M059J (cell line): ENCODE measurements around the gene LOC128125822.

Experiments
- DNase-seq: peaks from one replicate; pipeline ENCODE4 v3.0.0-alpha.2; 2012; ENCODE audit warnings: low read depth

LOC128125822 gene

GRCh38 chr6:63556369-63556768, 15.9 kb upstream of the LOC128125822 start:
- no peak for DNase-seq

GRCh38 chr6:63558278-63558677, 14.0 kb upstream of the LOC128125822 start:
- no peak for DNase-seq

DNA sequence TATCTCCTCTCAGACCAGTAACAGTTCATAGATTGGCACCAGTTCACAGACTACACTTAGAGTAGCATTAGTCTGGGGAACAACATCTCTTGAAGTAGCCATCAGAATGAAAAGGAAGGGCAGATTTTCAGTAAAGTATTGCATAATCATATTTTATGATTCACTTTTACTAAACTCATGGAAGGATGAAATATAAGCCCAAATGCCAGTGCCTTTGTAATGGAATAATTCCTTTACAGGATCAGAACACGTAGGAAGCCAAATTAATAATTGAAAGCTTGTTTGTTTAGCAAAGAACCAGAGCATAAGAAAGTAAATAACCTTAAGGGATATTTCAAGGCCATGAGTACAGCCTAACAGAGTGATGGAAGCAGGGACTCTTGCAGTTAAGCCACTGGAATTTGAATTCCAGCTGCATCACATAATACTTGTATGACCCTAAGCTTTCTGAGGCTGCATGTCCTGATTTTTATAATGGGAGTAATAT, 11.4 kb upstream of the LOC128125822 start:
- DNase-seq = peak; percentile 20

GRCh38 chr6:63561288-63561687, 11.0 kb upstream of the LOC128125822 start:
- DNase-seq = no peak

- no peak for DNase-seq
Observed at GRCh38 chr6:63563235-63563634, 9.0 kb upstream of the LOC128125822 start.

GRCh38 chr6:63565058-63565726, 7.1 kb upstream of the LOC128125822 start:
- peak; percentile 30 for DNase-seq

GRCh38 chr6:63565727-63566596, 6.3 kb upstream of the LOC128125822 start:
- DNase-seq = peak; percentile 50

GRCh38 chr6:63567966-63568365, 4.3 kb upstream of the LOC128125822 start:
- no peak for DNase-seq

- DNase-seq = peak; percentile 90
Observed at GRCh38 chr6:63571361-63572043, 778 bp upstream of the LOC128125822 start.

- DNase-seq = no peak
Observed at GRCh38 chr6:63572747-63573075, 431 bp downstream of the LOC128125822 start.

DNA sequence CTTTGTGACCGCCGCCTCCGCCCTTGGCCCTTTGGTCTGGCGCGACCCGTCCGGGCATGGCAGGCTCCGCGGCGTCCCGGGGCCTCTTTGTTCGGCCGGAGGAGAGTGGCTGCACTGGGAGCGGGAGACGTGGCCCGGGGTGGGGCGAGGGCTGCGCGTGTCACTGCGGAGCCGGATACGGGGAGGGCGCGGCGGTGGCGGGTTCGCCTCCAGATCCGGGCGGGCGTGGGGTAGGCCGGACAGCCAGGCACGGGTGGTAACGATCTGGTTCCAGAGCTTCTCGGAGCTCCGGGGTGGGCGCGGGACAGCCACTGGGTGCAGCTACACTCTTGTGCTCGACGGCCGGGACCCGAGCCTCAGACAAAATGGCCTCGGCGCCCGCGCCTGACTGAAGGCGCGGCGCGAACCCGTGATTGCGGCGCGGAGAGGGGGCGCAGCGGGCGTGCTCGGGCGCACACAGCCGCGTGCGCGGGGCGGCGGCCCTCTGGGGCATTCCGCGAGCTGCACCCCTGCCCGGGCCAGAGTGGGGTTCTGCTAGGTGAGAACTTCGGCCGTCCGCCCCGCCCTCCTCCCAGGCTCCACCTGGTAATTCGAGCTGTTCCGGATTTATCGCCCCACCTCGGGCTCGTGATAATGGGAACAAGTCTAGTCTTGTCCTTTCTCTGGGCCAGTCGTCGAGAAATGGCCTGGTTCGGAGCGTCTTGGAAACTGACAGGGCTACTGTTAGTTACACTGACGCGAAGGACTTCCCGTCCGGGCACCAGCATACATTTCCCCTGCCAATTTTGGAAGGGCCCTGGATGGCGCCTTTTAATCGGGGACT, 1.0 kb downstream of the LOC128125822 start:
- DNase-seq = peak; percentile 82

DNA sequence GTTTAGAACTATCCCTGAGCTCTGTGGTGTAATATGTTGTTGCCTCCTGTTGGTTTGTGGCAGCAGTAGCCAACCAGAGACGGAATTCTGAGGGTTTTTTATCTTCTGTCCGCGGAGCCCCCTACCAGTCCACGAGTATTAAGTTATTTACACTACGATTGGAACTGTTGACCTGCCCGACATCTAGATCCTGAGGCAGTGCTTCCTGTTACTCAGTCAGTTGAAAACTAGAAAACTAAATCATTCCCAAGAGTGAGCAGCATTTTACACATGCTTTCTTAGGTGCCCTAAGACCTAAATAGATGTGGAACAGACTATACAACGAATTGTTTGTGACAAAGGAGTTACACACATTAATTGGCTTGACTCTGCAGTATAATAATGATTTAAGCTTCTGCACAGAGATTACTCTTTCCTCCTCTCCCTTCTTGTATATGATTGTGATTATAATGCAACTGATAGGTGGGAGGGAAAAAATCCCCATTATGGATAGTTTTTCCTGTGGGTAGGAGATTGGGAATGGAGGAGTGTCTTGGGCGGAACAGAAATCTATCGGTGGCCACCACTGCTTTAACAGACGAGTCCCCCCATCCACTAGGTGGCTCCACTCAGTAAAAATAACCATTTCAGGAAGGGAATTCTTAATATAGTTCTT, 1.7 kb downstream of the LOC128125822 start:
- peak; percentile 64 for DNase-seq

- DNase-seq = no peak
Observed at GRCh38 chr6:63574554-63574900, 2.2 kb downstream of the LOC128125822 start.

DNA sequence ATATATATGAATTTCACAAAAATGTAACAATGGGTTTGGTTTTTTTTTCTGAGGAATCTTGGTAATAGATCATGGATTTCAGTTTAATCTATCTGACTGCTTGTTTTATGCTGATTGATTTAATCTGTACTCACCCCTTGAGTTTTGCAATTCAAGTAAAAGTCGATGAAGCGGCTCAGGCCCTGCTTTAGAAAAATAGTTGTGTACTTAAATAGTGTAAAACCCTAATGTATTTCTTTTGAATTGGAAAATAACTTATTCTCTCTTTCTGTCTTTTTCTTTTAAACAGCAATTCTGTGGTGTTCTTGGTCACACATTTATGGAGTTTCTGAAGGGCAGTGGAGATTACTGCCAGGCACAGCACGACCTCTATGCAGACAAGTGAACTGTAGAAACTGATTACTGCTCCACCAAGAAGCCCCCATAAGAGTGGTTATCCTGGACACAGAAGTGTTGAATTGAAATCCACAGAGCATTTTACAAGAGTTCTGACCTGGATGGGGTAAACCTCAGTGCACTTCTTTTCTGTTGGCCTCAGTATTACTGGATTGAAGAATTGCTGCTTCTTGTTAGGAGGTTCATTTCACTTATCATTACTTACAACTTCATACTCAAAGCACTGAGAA, 4.0 kb downstream of the LOC128125822 start:
- no peak for DNase-seq

- DNase-seq = no peak
Observed at GRCh38 chr6:63576985-63577712, 4.9 kb downstream of the LOC128125822 start.

- DNase-seq = no peak
Observed at GRCh38 chr6:63578757-63579156, 6.5 kb downstream of the LOC128125822 start.

DNA sequence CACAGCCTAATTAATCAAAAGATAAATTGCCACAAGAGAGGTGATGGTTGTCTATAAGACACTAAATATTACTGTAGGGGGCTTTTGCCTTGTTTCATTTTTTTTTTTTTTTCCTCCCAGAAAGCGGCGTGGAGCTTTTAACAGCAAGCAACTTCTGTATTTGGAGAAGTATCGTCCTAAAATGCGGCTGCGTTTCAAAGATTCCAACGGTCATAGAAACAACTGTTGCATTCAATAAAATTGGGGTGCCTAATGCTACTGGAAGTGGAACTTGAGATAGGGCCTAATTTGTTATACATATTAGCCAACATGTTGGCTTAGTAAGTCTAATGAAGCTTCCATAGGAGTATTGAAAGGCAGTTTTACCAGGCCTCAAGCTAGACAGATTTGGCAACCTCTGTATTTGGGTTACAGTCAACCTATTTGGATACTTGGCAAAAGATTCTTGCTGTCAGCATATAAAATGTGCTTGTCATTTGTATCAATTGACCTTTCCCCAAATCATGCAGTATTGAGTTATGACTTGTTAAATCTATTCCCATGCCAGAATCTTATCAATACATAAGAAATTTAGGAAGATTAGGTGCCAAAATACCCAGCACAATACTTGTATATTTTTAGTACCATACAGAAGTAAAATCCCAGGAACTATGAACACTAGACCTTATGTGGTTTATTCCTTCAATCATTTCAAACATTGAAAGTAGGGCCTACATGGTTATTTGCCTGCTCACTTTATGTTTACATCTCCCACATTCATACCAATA, 7.8 kb downstream of the LOC128125822 start:
- DNase-seq = no peak

- no peak for DNase-seq
Observed at GRCh38 chr6:63580704-63580961, 8.4 kb downstream of the LOC128125822 start.

DNA sequence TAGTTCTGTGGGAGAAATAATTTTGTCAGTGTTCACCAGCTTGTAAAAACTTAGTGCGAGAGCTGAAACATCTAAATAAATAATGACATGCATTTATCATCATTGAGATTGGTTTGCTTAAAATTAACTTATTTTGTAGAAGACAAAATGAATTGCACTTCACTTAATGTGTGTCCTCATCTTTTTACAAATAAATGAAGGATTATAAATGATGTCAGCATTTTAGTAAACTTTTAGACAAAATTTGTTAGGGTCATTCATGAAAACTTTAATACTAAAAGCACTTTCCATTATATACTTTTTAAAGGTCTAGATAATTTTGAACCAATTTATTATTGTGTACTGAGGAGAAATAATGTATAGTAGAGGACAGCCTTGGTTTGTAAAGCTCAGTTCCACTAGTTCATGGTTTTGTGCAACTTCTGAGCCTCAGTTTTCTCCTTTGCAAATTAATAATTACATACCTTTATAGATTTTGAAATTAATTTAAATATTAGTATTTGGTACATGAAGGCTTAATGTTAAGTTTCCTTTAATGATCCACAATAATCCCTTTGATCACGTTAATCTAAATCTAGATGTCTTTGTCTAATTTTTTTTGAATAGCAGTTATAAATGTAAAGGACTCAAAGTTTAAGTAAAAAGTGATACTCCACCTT, 9.2 kb downstream of the LOC128125822 start:
- no peak for DNase-seq
